ENCODE data around the gene RBM15.

- TF ChIP-seq CTCF (IDR thresholded peaks at IDR 0.05) (no peak), POLR2A (IDR thresholded peaks at IDR 0.05) (no peak)
These were observed 45.5 kb upstream of the RBM15 start for GRCh38 chr1:110293601-110294104.

Data from adrenal gland (tissue), 5 donors.